SHP77 (cell line): ENCODE data around the gene ZFHX2.
"Not testable (repeated sequence)": the region's sequence is repeated elsewhere in the genome, so short reads cannot be mapped to it uniquely, and the experiment has no call there.

ENCODE experiments used
- DNase-seq, 2 experiments: peaks; one replicate each; lab custom pipeline; 2025; lab: John Stamatoyannopoulos, UW

The ZFHX2 gene

DNA sequence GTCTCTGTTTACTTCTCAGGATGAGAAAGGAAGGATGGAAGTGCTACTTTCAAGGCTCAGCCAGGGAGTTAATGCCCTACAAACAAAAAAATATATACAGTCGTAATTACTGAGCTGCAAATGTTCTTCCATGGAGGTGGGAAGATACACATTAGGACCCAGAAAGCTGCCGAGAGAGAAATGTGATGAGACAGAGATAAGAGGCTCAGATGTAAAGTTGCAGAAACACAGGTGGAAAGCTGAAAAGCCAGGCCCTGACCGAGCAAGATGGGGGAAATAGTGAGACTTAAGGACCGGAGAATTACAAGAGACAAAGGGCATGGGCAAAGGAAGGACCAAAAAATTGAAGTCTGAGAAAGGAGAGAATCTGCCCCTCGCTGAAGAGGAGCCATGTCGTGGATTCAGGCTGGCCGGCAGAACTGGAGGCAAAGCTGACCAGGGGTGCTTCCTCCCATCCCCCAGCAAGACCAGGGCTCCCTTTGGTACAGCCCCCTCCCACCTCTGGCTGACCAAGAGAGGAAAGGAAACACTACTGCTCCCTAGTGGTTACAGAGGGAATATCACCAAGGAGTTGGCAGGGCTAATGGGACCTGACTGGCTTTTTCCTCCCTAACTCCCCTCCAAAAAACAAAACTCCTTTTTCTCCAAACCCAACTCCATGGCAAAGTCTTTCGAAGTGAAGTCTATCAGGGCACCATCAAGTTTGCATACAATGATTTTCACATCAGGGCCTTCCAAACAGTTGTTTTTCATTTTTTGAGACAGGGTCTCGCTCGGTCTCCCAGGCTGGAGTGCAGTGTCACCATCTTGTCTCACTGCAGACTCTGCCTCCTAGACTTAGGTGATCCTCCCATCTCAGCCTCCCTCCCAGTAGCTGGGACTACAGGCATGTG, 12.1 kb downstream of the ZFHX2 start:
- DNase-seq, result peak; percentile 67 to 73

DNA sequence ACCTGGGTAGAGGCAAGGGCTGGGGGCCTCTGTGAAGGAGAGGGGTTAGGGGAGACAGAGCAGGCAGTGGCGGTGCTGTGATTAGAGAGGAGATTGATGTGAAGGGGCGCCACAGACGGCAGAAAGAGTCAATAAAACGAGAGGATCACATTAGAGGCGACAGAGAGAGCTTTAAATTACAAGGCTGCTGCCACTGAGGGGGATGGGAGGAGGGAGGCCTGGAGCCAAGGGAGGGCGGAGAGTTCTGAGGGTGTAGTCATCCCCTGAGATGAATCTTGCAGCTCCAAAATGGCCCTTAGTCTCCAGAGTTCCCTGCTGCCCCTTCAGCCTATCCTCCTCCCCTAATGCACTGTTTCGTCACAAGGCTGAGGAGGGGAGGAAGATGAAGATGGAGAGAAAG, 12.8 kb downstream of the ZFHX2 start:
- peak; percentile 48 to 59 for DNase-seq

DNA sequence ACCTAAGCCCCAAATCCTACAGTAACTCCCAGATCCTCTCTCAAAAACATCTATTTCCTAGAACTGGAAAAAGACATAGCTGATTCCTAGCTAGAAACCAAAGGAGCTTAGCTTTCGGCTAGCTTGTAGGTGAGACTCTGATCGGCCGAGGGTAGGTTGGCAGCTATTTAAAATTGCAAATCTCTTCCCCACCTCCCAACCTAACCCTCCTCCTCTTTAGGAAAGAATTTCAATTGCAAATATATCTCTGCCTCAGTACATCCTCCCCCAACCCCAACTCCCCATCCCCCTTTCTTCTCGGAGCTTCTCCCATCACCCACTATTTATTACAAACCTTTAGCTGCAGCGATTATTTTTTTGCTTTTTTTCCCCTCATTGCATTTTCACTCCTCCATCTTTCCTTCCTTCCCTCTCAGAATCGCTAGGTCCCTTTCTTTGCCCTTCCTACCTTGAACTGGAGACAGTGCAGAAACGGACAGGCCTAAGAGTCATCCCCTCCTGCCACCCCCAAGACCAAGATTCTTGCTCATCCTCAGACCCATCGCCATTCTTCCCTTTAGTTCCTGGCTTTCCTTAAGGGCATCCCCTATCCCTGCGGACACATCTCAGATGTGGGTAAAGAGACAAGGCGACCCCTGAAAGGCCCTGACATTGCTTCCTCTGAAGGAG, 13.4 kb downstream of the ZFHX2 start:
- no peak for DNase-seq

DNA sequence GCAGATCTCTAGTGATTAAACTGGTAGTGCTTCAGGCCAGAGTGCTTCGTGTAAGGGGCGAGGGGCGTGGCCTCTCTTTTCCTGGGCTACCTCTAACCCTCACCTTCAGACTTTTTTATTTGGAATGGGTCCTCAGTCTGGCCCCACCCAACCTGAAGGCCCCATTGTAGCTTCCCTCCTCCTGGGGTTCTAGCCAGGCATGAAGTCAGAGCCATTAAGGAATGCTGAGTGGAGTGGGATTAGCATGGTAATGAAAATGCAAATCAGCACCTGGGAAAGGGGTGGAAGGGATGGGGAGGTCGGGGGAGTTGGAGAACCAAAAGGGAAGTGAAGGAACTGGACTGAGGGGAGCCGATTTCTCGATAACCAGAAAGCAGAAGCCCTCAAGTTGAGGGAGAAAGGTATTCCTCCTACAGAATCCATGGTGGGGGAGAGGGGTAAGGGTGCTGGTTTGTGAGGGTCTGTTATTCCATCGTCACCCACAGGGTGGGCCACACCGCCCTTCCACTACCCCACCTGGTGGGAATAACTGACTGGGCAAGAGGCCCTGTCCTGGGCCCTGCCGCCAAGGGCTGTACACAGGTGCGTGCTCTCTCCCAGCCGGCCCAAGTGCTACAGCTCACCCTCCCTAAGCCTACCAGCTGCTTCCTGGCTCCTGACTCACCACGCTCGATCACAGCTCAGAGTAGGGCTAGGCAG, 14.1 kb downstream of the ZFHX2 start:
- peak; percentile 85 to 87 for DNase-seq

DNA sequence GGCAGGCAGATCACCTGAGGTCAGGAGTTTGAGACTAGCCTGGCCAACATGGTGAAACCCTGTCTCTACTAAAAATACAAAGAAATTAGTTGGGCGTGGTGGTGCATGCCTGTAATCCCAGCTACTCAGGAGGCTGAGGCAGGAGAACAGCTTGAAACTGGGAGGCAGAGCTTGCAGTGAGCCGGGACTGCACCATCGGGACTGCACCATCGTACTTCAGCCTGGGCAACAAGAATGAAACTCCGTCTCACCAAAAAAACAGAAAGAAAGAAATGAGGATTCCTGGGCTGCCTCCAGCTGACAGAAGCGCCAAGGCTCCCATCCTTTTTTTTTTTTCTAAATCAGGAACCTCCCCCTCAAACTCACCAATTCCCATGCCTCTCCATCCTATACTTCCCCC, 14.7 kb downstream of the ZFHX2 start:
- DNase-seq, result not testable (repeated sequence)

DNA sequence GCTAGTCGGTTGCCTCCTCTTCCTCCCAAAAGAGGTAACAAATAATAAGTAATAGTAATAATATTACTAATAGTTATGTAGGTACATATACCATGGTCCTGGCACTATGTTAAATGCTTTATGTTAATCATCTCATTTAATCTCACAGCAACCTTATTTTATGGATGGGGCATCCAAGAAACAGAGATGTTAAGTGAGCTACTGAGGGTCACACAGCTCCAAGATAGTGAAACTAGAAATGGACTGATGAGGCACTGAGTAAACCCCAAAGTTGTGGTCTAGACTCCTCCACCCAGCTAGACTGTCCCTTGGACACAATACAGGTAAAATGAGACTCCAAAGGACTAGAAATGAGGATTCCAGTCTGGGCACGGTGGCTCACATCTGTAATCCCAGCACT, 15.1 kb downstream of the ZFHX2 start:
- DNase-seq, result no peak

DNA sequence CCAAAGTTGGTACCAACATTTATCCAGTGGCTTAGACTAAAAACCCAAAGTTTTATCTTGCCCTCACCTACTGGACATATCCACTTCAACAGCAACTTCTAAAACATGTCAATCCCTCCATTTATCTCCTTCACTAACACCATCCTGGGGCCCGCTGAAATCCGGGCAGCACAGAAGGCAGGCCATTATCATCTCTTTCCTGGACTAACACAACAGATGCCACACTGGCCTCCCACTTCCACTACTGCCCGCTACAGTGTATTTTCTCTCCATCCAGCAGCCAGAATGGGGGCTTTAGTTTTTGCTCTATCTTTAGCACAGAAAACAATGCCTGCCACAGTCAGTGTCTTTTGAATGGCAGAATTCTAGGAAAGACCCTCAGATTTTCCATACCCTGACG, 15.6 kb downstream of the ZFHX2 start:
- no peak for DNase-seq

DNA sequence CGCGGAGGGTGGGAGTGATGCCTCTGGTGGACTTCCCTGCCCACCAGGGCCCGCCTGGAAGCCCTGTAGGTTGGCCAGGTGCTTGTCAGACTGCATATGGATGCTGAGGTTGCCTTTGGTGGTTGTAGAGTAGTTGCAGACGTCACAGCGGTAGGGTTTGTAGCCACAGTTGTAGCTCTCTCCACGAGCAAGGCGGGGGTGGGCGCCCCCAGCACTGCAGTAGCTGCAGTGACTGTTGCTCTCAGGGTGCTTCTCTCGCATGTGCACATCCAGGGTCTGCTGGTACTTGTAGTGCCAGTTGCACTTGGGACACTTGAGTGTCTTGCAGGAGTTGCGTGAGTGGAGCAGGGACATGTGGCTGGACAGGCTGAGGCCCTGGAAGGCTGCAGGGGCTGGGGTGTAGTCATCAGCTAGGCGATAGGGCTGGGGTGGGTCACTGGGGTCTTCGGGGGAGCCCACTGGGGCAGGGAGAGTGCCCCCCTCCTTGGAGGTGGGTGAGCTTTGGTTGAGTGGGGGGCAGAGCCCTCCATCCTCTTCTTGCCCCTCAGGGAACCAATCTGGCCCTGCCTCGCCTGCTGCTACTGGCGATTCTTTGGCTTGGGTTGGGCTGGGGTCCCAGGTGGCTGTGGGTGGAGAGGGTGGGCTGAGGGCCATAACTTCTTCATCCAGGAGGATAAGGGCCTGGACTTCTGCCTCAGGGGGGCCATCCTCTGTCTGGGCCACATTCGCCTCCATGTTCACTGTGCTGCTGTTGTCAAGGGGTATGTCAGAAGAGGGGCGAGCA, 17.7 kb downstream of the ZFHX2 start:
- no peak for DNase-seq

DNA sequence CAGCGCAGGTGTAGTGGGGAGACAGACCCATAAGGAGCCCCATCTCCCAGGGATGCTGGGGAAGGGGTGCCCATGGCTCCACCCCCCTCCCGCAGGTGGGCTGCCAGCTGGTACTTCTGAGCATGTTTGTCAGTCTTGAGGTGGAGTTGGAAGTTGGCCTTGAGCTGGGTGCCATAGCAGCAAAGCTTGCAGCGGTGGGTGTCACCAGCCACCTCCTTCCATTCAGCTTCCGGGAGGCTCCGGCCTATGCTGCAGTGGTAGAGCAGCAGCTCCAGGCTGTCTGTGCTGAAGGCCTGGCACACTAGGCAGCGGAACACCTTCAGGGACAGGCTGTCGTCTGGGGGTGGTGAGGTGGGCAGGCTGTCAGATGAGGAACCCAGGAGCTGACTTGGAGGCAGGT, 18.9 kb downstream of the ZFHX2 start:
- DNase-seq, result no peak

DNA sequence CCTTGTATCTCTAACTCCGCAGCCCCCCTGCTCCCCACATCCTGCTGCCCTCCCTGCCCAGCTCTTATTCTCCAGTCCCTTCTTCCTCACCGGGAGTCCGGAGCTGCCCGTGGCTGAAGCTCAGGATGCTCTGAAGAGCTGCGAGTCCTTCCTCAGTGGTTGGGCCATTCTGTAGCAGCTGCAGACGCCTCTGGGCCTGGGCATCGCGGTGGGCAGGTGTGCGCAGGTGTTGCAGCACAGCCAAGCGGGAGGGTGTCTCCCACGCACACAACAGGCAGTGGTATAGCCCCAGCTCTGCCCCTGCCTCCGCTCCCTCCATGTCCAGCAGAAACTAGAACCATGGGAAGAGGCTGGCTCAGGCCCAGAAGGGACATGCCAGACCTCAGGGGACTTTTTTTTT, 20.2 kb downstream of the ZFHX2 start:
- DNase-seq, result no peak

DNA sequence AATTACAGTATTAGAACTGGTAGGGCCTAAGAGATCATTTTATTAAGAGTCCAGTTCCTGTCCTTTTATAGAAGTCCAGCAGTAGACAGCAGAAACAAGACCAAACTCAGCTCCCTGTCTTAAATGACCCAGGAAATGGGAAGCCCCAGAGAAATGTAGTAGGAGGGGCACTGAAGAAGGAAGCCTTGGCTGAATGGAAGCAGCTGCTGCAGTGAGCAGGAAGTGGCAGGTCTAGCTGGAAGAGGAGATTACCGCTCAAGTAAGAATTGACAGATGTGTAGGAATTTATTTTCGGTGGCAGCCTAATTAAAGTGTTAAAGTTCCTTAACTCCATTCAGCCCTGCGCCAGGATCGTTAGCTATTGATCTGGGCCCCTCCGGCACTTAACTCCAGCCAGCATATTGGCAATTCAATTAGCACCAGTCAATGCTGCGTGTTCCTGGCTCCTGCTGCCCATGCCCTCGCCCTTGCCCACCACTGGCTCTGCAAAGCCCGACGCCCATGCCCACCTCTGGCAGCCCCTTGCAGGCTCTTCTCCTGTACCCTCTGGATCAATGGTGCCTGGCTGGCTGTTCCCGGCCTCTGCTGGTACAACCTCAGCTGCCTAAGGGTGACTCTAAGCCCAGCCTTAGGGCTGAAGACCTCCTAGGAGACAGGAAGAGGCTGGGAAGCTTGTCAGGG, 21.1 kb downstream of the ZFHX2 start:
- no peak for DNase-seq

DNA sequence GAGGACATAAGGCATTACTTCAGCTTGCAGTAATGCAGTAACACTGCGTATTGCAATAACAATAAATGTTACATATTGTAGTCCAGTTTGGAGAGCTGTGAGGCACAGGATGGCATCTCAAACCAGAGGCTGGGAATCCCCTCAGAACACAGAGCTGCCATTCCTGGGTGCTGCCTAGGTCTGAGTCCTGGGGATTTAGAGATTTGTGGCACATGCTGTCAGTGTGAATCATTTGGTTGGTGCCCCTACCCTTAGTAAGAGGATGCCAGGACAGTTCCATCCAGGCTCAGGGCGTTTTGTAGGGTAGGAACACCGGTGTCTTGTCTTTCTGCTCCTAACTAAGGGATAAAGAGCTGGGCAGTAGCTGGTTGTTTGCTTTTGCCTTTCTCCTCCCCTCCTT, 22.5 kb downstream of the ZFHX2 start:
- no peak for DNase-seq

DNA sequence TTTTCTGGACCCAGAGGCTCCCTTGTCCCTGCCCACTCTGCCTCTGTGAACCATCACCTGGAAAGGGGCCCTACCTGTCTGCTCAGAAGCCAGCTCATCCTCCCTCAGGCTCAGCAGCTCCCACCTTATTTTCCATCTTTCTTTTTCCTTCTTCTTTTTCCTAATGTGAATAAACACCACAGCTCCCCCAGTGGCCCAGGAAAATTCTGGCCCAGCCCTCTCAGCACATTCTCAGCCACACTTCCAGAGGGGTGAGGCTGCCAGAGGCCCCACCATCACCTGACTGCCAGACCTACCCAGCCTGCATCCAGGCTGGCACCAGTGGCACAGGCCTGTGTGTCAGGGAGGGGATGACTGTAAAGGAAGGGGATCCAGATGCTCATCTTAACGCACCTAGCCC, 23.0 kb downstream of the ZFHX2 start:
- DNase-seq, result no peak

DNA sequence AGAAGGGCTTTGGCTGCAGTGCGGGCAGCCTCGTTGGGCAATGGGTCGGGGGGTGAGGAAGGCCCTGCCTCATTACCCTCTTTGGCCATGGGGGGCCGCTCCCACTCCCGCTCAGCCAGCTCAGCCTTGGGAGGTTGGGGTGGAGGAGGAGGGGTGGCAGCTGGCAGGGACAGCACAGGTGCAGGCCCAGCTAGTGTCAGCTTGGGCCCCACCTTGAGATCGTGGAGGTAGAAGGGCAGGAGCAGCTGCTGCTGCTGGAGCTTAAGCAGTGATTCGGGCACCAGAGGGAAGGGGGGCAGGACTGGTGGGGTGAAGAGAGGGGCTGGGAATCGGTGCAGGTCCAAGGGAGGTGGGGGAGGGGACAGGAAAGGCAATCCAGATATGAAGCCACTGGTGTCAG, 26.0 kb downstream of the ZFHX2 start:
- no peak for DNase-seq

DNA sequence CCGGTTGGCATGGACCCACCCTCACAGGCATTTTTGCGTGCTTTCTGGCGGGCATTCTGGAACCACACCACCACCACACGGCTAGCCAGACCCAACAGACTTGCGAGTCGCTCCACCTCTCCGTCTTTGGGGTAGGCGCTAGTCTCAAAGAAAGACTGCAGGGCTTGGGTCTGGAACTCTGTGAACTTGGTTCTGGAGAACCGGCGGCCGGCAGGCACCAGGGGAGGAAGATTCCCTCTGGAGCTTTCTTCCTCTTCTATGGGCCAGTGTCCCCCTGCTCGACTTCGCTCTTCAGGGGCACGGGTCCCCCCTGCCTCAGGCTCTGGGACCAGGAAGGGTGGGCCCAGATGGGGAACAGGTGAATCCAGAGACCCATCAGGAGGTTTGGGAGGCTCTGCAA, 26.6 kb downstream of the ZFHX2 start:
- DNase-seq, result no peak

DNA sequence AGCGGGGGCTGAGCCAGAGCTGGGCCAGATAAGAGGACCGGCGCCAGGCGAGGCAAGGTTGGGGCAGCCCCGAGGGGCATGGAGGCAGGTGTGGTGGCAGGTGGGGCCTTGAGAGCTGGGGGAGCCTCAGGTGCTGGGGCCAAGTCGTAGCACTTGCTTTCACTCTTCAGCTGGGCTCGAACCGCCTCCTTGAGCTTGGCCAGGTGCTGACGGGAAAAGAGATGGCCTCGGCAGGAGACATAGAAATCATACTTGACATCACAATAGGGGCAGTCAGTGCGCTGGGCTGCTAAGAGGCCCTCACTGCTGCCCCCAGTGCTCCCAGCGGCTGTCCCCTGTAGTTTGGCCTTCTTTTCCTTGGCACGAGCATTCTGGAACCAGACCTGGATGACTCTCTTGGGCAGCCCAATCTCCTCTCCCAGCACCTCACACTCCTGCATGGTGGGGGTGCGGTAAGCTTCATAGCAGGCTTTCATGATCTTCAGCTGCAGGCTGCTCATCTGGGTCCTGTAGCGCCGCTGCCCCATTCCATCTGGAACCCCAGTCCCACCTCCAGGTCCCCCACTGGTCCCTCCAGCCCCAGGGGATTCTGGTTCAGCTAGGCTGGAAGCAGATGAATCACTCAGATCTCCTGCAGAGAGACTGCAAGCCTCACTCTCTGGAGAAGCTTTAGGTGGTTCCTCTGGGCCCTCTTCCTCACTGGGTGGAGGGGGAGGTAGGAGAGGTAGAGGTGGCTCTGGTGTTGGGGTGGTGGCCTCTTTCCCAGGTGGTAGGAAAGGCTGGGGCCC, 28.1 kb downstream of the ZFHX2 start:
- no peak for DNase-seq

DNA sequence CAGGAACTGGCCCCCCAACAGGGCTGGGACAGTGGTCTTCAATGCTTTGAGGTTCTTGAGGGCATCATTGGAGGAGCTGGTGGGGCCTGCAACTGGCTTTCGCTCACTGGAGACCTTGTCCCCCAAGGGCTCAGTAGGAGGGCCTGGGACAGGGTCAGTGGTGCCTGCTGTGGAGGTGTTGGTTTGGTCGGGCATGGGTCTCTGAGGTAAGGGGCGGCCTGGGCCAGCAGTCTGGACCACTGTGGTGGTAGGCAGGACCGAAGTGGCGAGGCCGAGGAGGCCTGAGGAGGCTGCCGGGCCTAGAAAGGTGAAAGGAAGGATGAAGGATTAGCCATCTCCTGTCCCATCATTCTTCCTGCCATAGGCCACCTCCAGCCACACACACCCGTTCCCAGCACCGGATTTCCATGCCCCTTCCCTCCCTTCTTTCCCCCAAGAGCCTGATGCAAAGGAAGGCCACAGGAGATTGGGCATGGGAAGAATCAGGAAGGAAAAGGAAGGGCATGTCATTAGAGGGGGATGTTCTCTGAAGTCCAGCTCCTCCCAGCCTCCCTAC, 28.8 kb downstream of the ZFHX2 start:
- no peak for DNase-seq

DNA sequence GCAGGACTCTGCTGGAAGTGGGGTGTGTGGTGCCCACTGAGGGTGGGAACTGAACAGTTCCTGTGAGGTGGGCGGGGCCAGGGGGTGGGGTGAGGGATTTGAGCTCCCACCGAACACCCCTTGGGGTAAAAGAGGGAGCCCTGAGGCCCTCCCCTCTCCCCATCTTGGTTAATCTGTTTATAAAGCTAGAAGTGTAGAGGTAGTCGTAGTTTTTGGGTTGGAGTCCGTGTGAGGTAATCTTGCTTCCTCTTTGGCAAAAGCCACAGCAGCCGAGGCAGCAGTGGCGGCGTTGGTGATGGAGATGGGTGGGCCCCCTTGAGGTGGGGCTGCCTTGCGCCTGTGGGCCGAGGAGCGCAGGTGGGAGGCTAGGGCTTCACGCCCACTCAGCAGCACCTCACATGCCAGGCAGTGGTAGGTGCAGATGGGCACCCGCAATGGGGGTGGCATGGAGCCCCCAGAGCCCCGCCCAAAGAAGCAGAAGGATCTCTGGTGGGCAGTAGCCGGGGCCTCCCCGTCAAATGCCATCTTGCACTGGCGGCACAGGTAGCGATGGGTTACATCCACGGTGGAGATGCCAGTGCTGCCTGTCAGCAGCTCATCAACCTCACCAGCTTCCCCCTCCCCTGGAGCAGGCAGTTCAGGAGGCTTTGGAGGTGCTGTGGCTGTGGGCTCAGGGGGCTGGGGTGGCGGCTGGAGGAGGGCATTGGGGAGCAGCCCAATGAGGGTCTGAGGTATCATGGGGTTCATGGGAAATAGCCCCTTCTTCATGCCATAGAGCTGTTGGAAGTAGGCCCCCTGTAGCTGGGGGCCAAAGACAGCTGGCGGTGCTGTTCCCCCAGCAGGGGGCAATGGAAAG, 29.6 kb downstream of the ZFHX2 start:
- DNase-seq, result no peak

DNA sequence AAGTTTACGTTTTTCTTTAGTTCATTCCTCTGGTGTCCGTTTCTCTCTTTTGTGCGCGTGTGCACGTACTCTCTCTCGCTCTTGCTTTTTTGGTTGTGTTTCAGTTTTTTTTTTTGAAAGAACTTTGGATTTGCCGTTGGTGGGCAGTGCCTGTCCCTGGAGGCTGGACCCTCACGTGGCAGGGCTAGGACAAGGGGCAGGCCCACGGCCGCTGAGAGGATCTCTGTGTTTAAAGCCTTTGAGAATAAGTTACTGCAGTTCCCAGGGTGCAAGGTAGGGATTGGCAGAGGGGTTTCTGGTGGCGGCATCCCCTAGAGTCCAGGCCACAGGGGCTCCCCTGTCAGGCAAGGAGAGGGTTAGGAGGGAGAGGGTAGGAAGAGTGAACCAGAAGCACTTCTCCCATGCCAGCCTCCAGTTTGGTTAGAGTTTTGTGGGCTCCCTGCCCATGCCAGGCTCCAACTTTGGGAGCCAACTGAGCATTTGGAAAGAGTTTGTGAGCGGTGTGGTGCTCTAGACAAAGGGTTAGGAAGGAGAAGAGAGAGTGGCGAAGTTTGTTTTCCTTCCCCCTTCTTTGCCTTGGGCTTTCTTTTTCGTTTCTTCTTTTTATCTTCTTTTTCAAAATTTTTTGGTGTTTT, 30.5 kb downstream of the ZFHX2 start:
- no peak for DNase-seq
